Measurements from ENCODE around the gene VWCE.

Gene VWCE

DNA sequence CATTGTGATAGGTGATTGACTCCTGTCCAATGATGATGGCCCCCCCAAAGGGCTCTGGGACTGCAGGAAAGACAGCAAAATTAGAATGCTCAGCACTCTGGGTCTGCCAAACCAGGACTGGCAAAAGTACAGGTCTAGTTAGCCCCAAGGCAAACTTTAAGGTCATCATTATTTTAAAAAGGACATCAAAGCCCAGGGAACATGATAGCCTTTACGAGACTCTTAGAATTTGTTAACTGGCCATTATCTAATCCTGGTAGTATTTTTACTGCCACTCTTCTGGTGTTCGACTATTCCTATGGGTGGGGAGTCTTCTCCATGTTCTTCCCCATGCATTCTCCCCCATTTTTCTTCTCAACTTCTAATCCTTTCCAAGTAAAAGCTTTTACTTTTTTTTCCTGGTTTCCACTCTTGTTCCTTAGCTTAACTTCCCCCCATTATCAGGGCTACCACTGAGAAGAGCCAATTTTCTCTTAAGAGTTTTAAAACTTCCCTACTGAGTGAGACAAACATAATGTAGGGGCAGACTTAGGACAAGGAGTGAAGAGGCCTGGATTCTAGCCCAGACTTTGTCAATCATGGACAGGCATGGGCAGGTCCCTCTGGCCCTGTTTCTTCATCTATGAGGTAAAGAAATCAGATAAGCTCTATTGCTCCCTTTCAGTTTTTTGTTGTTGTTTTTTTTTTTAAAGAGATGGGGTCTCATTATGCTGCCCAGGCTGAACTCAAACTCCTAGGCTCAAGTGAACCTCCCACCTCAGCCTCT is 30.7 kb upstream of the VWCE start:
- DNase-seq = no peak

DNA sequence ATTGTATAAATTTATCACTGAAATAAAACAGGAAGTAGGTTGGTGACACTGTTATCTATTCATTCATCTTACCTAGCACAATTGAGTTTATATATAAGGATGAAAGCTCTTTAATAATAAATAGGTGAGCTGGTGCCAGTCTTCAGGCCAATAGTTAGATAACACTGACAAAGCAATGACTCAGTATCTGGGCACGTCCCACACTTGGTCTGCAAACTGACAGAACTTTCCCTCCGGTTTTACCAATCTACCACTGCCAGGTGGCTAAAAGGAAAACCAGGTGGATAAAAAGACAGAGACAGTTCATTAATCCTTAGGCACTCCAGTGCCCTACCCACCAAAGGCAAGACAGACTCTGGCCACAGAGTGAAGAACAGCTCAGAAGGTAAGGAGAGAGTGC is 20.1 kb upstream of the VWCE start:
- no peak for DNase-seq

DNA sequence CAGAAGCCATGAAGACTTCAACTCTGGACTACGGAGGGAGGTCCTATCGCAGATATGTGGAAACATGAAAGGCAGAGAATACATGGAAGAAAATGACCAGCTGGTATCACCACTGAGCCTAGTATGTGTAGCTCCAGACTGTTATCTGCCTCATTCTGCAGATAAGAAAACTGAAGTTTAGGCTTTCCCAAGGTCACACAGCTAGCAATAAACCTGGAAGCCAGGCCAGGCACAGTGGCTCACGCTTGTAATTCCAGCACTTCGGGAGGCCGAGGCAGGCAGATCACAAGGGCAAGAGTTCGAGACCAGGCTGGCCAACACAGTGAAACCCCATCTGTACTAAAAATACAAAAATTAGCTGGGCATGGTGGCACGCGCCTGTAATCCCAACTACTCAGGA is 15.6 kb upstream of the VWCE start:
- DNase-seq = no peak

DNA sequence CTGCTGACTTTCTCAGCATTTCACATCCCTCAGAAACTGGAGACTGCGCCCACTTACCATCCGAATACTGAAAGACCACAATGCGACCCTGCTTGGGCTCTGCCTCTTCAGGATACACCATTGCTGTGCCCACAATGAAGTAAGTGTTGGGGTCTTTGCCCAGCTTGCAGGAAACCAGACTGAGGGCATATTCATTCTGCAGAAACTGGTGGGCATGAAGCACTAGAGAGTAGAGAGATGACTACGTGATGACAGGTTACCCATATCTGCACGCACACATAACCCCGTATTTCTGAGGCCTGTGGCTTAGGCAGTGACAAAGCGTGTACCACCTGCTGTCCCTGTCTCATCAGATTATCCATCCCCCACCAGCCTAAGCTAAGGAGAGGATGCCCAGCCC is 14.6 kb upstream of the VWCE start:
- no peak for DNase-seq

DNA sequence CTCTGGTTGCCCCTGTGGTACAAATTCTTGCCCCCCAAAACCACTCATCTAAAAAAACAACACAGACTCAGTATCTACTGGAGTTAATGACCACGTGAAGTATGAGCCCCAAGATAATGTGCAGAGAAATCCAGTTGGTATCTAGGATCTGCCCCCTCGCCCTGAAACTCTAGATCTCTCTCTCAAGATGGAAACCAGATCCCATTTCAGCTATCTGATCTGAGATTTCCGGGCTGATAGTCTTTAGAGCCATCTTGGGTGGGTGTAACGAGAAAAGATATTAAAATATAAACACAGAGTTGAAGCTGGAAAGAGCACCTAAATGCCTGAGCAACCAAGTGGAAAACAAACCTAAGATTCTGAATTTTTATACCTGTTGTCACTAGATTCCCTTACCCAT is 14.0 kb upstream of the VWCE start:
- DNase-seq = no peak

DNA sequence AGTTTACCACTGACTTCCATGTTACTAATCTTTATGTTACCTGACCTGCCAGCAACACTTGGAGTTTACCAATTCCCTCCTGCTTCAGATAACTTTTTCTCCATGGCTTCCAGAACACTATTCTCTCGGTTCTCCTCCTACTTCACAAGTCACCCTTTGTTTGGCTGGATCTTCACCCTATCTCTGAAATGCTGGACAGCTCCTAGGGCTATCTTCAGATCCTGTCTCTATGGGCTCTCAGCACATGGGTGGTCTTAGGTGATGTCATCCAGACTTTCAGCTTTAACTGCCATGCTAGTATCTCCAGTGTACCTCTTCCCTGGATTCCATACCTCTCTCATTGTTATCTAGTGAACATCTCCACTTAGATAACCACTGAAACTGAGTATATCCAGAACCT is 12.2 kb upstream of the VWCE start:
- no peak for DNase-seq

DNA sequence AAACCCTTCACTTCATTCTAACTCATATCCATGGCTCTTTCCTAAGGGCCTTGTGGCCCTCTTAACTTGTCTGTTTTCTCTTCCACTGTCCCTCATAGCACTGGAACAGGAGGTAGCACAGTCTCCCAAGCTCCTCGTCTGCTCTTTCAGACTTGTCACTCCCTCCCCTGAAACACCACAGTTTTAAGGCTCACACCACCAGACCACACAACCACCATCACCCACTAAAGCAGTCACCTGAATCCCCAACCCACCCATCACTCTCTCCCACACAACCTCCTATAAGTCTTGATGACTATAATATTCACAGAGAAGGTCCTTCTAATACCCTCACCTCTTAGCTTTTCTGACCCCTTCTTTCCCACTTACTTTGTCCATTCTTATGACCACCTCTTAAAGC is 11.1 kb upstream of the VWCE start:
- DNase-seq = no peak

DNA sequence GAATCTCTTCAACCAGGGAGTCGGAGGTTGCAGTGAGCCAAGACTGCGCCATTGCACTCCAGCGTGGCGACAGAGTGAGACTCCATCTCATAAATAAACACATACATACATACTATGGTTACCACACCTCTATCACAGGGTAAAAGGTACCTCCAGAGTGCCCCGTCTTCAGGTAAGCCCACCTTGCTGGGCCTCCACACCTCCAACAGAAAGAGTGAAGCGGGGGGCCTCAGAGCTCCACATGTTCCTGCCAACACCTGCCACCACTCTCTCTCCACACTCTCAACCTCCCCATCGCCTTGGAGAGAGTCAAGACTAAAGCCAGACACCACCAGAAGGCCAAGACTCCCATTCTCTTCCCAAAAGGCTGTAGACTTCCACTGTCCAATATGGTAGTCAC is 10.3 kb upstream of the VWCE start:
- DNase-seq = no peak

DNA sequence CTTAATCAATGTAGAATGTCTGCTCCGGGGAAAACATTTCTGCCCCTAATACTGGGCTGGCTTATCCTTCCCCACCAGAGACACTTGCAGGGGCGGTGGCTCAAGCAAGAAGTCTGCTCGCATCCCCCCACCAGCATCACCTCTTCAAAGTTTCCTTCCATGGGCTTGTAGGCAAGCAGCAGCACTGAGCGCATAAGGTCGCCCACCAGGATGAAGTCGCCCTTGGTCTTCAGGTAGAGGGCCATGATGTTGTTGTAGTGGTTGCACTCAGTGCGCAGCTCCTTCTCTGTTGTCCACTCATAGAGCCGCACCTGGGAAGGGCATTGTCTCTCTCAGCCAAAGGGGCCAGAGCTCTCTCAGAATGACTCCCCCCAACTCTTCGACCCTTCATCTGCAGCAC is 8.6 kb upstream of the VWCE start:
- DNase-seq = no peak

DNA sequence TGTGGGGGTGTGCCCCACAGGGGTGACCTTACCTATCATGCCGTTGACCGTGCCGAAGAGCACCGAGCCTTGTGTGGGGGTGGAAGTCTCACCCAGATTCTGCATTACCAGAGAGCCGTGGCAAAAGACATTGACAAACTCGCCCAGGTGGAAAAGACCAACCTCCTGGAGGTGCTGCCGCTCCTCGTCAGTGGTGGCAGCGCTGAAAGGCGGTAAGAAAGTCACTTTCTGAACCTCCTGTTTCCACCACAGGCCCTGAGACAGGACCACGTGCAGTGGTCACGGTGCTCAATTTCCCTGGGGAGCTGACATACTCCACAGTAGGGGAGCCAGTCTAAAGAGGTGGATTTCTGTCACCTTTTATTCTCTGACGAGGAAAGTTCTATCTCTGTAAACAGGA is 7.4 kb upstream of the VWCE start:
- DNase-seq = no peak

DNA sequence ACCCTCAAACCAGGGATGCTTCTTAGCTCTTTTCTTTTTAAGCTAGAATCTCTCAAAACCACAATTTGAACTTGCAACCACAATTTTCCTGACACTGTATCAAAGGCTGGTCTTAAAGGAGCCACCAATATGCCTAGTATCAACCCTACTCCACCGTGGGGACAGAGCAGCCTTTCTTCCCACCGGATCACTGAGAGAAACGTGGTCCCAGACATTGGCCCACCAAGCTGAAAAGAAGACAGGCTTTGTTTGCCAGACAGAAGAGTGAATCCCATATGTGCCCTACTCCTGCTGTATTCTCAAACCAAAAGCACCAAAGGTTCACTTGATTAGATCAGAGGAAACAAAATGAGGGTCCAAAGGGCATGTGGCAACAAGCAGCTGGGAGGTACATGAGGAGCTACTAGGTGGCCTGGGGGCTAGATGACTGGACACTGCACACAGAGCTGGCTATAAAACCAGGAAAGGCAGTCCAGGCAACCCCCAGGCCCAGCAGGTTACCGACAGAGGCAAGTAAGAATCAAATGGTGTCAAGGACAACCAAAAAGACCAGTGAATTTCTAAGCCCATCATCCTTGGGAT is 3.6 kb upstream of the VWCE start:
- DNase-seq = no peak

DNA sequence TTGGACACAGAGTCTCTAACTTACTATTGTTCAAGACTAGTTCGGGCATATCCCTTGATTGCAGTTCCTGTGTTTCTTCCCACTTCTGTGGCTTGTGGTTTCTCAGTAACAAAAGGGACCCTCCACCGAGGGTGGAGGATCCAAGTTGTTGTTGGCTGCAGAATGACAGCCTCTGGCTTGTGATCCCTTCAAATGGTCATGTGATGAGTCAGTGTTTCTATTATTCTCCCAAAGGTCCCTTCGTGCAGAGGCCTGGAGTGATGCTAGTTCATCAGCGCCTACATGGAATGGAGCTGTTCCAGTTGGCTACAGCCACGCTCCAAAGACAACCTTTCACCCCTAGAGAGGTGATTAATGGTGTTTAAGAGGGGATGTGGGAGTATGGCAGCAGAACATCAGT is 2.6 kb upstream of the VWCE start:
- no peak for DNase-seq

DNA sequence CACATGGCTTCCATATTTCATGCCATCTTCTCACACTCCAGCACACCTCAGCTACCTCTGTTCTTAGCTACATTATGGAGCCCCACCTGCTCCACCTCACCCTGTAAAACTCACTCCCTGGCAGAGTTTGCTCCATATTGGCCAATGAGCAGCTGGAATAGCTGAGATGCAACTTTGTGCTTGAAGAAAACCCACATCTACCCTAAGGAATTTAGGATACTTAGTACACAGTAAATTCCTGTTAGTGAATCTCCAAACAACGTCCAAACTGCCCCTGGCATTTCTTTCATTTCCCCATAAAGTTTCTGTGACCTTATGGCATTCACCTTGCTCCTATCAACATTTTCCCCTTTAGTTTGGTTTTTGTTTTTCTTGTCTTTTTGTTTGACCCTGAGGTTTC is 2.2 kb upstream of the VWCE start:
- no peak for DNase-seq

DNA sequence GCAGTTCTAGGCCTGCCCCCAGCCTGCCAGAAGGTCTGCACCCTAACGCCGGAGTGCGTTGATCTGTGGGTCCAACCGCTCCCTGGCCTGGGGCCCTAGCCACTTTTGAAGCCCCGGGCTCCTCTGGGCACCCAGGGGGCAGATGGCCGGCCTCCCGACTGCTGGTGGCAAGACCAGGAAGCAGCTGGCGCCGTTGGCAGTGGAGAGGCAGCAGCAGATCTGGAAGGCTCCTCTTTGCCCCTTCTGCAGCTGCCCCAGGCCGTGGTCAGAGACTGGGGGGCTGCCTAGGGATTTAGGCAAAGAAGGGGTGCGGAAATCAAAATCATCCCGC is 445 bp upstream of the VWCE start:
- no peak for DNase-seq

DNA sequence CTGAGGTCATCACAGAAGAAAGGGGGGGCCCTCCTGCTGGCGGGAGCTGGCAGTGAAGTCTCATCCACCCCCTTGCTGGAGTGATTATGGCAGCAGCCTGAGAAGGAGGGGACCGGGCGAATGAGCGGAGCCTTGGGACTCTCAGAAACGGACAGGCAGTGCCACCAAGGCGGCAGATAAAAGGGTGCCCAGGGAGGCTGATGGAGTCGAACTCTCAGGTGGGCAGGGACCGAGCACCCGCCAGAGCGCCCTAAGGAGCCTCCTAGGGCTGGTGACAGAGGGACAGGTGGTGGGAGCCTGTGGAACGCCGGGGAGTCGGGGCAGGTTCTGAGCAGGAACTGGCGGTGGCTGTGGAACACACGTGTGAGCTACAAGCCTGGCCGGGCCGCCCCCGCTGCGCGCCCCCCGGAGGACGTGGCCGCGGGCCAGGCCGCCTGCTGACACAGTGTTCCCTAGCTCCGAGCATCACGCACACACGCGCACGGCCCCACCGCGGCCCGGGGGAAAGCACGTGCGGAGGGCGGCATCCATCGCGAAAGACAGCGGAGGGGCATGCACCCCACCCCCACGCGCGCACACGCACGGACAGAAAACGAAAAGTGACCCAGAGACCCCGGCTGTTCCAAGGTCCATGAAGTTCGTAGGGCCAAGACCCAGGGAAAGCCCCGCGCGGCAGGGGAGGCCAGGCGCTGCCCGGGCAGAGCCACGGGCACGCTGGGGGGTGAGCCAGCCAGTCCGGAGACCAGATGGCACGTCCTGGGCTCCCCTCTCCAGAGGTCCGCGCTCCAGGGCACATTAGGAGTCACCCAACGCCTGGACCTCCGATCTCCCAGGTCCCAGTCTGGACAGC is 1.0 kb downstream of the VWCE start:
- no peak for DNase-seq

DNA sequence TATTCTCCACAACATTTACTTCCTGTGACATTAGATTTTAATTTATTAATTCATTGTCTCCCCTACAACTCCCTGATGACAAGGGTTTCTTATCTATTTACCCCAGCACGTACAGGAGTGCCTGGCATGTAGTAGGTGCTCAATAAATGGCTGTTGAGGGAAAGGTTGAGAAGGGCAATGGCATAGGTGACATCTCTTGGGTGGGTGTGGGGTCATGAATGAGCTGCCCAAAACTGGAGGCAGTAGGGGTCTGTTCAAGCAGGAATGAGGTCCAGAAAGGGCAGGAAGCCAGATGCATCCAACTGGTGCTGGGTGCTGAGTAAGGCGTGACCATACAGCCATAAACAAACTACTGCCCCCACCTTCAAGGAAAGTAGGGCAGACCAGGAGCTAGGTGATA is 2.8 kb downstream of the VWCE start:
- DNase-seq = no peak

DNA sequence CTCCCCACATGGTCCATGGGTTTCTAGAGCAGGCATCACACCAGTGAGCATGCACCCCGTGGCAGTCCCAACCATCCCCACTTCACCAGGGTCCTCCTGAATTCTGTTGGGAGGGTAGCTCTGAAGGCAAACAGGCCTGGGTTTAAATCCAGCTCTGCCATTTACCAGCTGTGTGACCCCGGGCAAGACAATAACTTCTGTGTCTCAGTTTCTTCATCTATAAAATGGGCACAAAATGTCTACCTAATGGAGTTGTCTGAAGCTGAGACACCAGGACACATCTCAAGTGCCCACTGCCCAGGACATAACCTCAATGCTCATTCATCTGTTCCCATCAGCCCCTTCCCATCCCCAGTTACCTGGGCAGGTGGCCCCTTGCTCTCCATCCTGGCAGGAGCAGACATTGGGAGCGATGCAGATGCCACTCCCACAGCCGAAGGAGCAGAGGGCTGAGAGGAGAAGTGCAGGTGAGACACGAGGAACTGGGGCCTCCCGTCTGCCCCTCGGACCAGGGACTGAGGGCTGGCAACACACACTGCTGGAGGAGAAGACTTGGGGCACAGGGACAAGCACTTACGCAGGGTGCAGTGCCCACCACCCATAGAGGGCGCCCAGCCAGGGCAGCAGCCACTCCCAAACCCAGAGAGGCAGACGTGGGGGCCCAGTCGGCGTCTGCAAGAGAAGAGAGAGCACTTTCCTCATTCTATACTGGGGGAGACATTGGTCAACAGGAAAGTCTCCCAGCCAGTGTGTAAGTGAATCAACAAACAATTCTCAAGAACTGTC is 4.0 kb downstream of the VWCE start:
- DNase-seq = no peak

DNA sequence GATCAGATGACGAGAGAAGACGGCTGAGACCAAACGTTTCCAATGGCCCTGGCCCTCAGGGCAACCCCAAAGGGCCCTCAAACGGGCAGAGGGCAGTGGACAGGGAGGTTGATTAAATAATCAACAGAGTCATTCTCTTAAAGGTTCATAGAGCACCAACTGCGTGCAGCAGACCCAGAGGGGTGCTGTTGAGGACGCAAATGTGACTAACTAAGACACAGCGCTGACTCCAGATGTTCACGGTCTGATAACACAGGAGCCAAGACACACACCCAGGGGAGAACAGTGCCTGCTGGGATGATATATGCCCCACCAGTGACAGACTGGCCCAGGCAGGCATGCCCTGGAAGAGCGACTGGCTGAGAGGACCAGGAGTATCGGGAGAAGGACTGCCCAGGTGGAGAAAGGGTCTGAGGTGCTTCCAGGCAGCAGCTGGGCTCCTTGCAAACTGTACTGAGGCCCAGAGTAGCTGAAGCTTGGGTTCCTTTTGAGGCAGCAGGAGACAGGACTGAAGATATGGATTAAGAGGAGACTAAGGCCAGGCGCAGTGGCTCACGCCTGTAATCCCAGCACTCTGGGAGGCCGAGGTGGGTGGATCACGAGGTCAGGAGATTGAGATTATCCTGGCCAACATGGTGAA is 7.7 kb downstream of the VWCE start:
- no peak for DNase-seq

DNA sequence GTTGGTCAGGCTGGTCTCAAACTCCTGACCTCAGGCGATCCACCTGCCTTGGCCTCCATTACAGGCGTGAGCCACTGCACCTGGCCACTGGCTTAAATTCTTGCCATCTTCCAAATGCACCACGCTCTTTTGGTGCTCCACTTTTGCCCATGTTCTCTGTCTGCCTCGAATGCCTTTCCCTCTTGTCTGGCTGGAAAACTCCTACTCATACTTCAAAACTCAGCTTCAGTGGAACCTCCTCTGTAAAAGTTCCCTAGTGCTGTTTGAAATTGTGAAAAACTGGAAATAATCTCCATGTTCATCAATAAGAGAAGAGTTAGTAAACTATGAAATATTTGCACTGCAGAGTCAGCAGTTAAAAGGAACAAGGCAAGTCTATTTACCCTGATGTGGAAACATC is 11.5 kb downstream of the VWCE start:
- DNase-seq = no peak

DNA sequence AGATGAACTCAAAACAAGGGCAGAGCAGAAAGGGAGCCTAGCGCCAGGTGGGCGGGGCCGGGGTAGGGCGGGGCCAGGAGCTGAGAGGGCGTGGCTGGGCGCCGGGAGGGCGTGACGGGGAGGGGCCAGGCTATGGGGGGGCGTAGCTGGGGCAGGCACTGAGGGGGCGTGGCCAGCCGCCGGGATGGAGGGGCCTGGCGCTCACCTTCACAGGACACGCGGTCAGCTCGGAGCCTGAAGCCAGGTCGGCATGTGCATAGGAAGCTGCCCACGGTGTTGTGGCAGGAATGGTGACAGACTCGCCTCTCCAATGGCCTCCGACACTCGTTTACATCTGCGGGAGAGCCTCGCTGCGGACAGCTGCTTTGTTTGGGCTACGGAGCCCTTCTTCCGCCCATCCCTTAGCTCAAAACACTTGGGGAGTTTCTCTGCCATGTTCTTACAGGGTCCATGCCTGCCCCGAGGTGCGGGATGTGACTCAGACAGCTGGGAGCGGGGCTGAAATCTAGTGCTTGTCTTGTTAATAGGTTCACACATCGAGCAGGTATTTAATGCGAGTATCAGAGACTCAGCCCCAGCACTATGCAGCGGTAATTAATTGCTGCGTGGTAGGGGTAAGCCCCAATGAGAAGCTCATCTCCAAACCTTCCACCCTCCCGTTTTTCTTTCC is 13.4 kb downstream of the VWCE start:
- peak; percentile 21 for DNase-seq

DNA sequence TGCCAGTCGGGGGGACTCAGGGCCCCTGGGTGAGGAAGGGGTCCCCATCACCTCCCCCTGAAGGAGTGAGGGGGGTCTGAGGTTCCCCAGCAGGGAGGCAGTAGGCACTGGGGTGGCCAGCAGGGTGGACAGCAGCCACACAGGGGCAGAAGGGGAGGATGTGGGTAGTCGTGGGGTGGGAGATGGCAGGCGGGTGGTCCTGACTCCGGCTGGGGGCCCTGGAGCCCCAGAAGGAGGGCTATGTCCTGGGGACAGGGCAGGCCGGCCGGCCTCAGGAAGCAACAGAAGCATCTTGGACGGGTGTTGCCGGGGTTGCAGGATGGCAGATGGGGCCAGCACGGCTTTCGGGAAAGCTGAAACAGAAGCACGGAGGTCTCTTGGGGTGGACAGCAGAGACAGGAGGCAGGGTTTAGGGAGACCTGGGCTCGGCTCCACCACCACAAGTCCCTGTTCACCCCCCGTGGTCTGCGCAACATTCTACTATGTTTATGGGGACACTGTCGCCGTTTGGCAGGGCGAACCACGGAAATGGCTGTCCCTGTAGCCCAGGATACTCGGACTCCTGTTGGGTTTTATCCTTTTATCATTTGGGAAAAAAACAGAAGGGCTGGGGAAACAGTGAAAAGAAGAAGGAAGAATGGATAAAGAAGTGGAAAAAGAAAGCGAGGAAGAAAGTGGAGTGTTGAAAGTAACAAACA is 14.1 kb downstream of the VWCE start:
- DNase-seq = no peak

Measured in NCI-H748 treated with DMSO at 0.1 percent for 48 hours (cell line).